Subcutaneous adipose tissue (tissue), 4 donors: Measurements from ENCODE around the gene RADIL. TPM values are rescaled to one million over a fixed set of nuclear protein-coding genes. Genes with fewer than 3 reads are reported as not detected.

ENCODE experiments used
- CTCF ChIP-seq: fragments of 450-650 bp; IDR thresholded peaks from one replicate; pipeline ENCODE4 v1.5.1; 2016; ENCODE audit warnings: low read depth, mild to moderate bottlenecking, control low read depth, antibody characterized with exemption, moderate library complexity
- total RNA-seq, 4 donors: library from RNA; depleted of rRNA; stranded (reverse); fragments of >200 nt; gene quantifications; one replicate each; pipeline ENCODE4 v1.1.0, GENCODE V29; 2016

The RADIL gene
- total RNA-seq, 4 donors from 2014 or later = 5.4 to 7.7 (median 6.3) TPM

DNA sequence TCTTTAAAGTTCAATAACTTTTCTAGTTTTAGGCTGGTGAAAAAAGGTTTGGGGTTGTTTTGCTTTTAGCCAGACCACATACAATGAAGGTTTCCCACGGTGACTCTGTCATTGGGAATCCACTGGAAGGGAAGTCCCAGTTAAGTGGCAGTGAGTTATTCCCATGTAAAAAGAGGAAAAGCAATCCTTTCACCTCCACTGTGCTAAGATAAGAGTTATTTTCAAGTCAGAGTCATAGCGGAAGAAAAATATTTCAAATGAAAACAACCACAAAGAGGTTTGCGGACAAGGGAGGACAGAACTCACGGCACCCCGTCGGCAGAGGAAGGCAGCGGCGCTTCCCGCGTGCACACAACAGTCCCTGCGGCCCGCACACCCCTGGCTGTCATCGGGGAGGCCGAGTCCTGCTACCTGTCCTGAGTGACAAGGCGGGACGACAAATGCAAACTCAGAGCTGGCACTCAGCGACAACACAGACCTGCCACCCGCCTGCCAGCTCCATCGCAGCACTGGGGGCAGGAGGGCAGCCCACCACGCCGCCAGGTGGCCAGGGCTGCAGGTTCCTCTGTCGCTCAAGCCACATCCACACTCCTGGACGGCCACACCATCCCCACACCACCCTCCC lies 12.3 kb downstream of the RADIL start:
- TF ChIP-seq CTCF = no peak

GRCh38 chr7:4868493-4868892 lies 15.0 kb downstream of the RADIL start:
- no peak for TF ChIP-seq CTCF

GRCh38 chr7:4866528-4867496 lies 16.7 kb downstream of the RADIL start:
- no peak for TF ChIP-seq CTCF

GRCh38 chr7:4862156-4862555 lies 21.4 kb downstream of the RADIL start:
- no peak for TF ChIP-seq CTCF

GRCh38 chr7:4861673-4862072 lies 21.8 kb downstream of the RADIL start, which contains the start of gene PAPOLB:
Gene PAPOLB, minus strand, starts transcription at chr7:4862030. Its CDS starts 220 bp downstream, at chr7:4861810.
- TF ChIP-seq CTCF = no peak

GRCh38 chr7:4861227-4861626 lies 22.3 kb downstream of the RADIL start:
- TF ChIP-seq CTCF = no peak

- no peak for TF ChIP-seq CTCF
Measured at GRCh38 chr7:4857189-4857588, 26.3 kb downstream of the RADIL start.
